ENCODE data around the gene MRPL23.

- no peak for TF ChIP-seq CTCF (IDR thresholded peaks at IDR 0.05)
- no peak for TF ChIP-seq POLR2A (IDR thresholded peaks at IDR 0.05)
Observed at GRCh38 chr11:1949302-1949701, 2.2 kb downstream of the MRPL23 start.
